ENCODE results near the gene MMP24OS.

- peak; percentile 97 for TF ChIP-seq CTCF (conservative IDR thresholded peaks at IDR 0.05)
- TF ChIP-seq ZFX (IDR thresholded peaks at IDR 0.05) = no peak
Measured at GRCh38 chr20:35303735-35304491, 26.0 kb upstream of the MMP24OS start.

Data from C4-2B (cell line).